GM23338 (cell line): Measurements from ENCODE around the gene FAM120AOS. TPM values are rescaled to one million over a fixed set of nuclear protein-coding genes. Genes with fewer than 3 reads are reported as not detected.

Experiments used
- ATAC-seq: fragments of 200-7000 bp; cut with Tn5 transposase; 3 replicates; pipeline ENCODE4 v1.9.1; 2020
- DNase-seq: peaks from one replicate; pipeline ENCODE4 v3.0.0-alpha.2; 2015; ENCODE audit warnings: low spot score
- H2AFZ ChIP-seq: fragments of 200-600 bp; sonication (generic); 2 replicates; pipeline ENCODE4 v1.8.0; 2016; ENCODE audit warnings: antibody characterized with exemption, mild to moderate bottlenecking, moderate library complexity
- H3F3A ChIP-seq: fragments of 200-600 bp; sonication (generic); replicated peaks from 2 replicates; pipeline ENCODE4 v1.8.0; 2017; ENCODE audit warnings: antibody characterized with exemption, mixed run types, low read depth
- H3K27ac ChIP-seq: fragments of 200-600 bp; sonication (generic); 2 replicates; pipeline ENCODE4 v1.6.1; 2016; ENCODE audit warnings: low read depth
- H3K27me3 ChIP-seq: fragments of 200-600 bp; sonication (generic); 2 replicates; pipeline ENCODE4 v1.8.0; 2016; ENCODE audit warnings: mild to moderate bottlenecking, mixed run types, moderate library complexity; ENCODE audit not compliant: insufficient read depth
- H3K36me3 ChIP-seq: fragments of 200-600 bp; sonication (generic); 2 replicates; pipeline ENCODE4 v1.8.0; 2016; ENCODE audit warnings: mild to moderate bottlenecking; ENCODE audit not compliant: insufficient read depth
- H3K4me1 ChIP-seq: fragments of 200-600 bp; sonication (generic); 2 replicates; pipeline ENCODE4 v1.8.0; 2016; ENCODE audit warnings: mild to moderate bottlenecking, moderate library complexity; ENCODE audit not compliant: insufficient read depth
- H3K4me2 ChIP-seq: fragments of 200-600 bp; sonication (generic); 2 replicates; pipeline ENCODE4 v1.7.1; 2017; ENCODE audit warnings: mixed run types
- H3K4me3 ChIP-seq: fragments of 200-600 bp; sonication (generic); 2 replicates; pipeline ENCODE4 v1.6.1; 2016; ENCODE audit warnings: mixed run types
- H3K79me2 ChIP-seq: fragments of 200-600 bp; sonication (generic); replicated peaks from 2 replicates; pipeline ENCODE4 v1.8.0; 2017; ENCODE audit warnings: mild to moderate bottlenecking; ENCODE audit not compliant: insufficient read depth
- H3K9me2 ChIP-seq: fragments of 200-600 bp; sonication (generic); 2 replicates; pipeline ENCODE4 v1.8.0; 2017; ENCODE audit not compliant: insufficient read depth
- H4K20me1 ChIP-seq: fragments of 200-600 bp; sonication (generic); replicated peaks from 2 replicates; pipeline ENCODE4 v1.8.0; 2017; ENCODE audit warnings: mild to moderate bottlenecking; ENCODE audit not compliant: insufficient read depth
- H3K27ac Mint-ChIP-seq: 2 replicates; pipeline ENCODE4 v1.8.0; 2020; ENCODE audit warnings: inconsistent platforms, mild to moderate bottlenecking, moderate library complexity, mixed read lengths
- H3K27me3 Mint-ChIP-seq: 3 replicates; pipeline ENCODE4 v1.8.0; 2022; ENCODE audit warnings: low read depth, mild to moderate bottlenecking, moderate library complexity, mixed read lengths, inconsistent platforms; ENCODE audit not compliant: insufficient read depth, poor library complexity
- H3K36me3 Mint-ChIP-seq: 3 replicates; pipeline ENCODE4 v1.8.0; 2021; ENCODE audit warnings: low read depth, mild to moderate bottlenecking, inconsistent platforms, moderate library complexity, mixed read lengths
- H3K4me1 Mint-ChIP-seq: 3 replicates; pipeline ENCODE4 v1.8.0; 2020; ENCODE audit warnings: mild to moderate bottlenecking, inconsistent platforms, mixed read lengths
- H3K4me3 Mint-ChIP-seq: 3 replicates; pipeline ENCODE4 v1.8.0; 2021; ENCODE audit warnings: moderate library complexity, mild to moderate bottlenecking, inconsistent platforms, mixed read lengths
- H3K9me3 Mint-ChIP-seq: 3 replicates; pipeline ENCODE4 v1.8.0; 2020; ENCODE audit warnings: moderate library complexity, mild to moderate bottlenecking, inconsistent platforms, mixed read lengths
- CREB1 ChIP-seq: fragments of 250-450 bp; sonication (Bioruptor Pico); IDR thresholded peaks from 2 replicates; pipeline ENCODE4 v1.5.0; 2020; ENCODE audit warnings: low read depth, mild to moderate bottlenecking, moderate library complexity
- CTCF ChIP-seq, 2 experiments: fragments of 200-600 bp in 1 of 2; sonication (generic) in 1 of 2; conservative IDR thresholded peaks; 2 replicates each; pipeline versions ENCODE4 v1.5.1 to v1.6.1; 2016 to 2017; ENCODE audit warnings: antibody characterized with exemption in 2 of 2, low read depth in 2 of 2, mild to moderate bottlenecking in 2 of 2, moderate library complexity in 1 of 2
- EZH2 ChIP-seq: fragments of 200-600 bp; sonication (generic); IDR thresholded peaks from one replicate; pipeline ENCODE4 v1.8.0; 2017; ENCODE audit warnings: antibody characterized with exemption, mild to moderate bottlenecking, low read depth; ENCODE audit not compliant: unreplicated experiment
- EZH2phosphoT487 ChIP-seq: fragments of 200-600 bp; sonication (generic); IDR thresholded peaks from one replicate; pipeline ENCODE4 v1.8.1; 2018; ENCODE audit warnings: antibody characterized with exemption; ENCODE audit not compliant: unreplicated experiment
- JUNB ChIP-seq: IDR thresholded peaks from one replicate; pipeline ENCODE4 v1.6.1; 2016; ENCODE audit warnings: antibody characterized with exemption; ENCODE audit not compliant: unreplicated experiment
- NANOG ChIP-seq: IDR thresholded peaks from 2 replicates; pipeline ENCODE4 v1.6.1; 2016; ENCODE audit warnings: antibody characterized with exemption, borderline replicate concordance
- POLR2AphosphoS5 ChIP-seq: IDR thresholded peaks from 2 replicates; pipeline ENCODE4 v1.6.1; 2016; ENCODE audit warnings: antibody characterized with exemption, low read depth
- STAT1 ChIP-seq: IDR thresholded peaks from one replicate; pipeline ENCODE4 v1.6.1; 2016; ENCODE audit warnings: antibody characterized with exemption; ENCODE audit not compliant: unreplicated experiment
- ZNF114 ChIP-seq: fragments of 250-450 bp; sonication (Bioruptor Pico); IDR thresholded peaks from 2 replicates; pipeline ENCODE4 v1.5.0; 2020; ENCODE audit warnings: mild to moderate bottlenecking, moderate library complexity
- ZNF331 ChIP-seq: fragments of 250-450 bp; sonication (Bioruptor Pico); IDR thresholded peaks from 2 replicates; pipeline ENCODE4 v1.5.0; 2020; ENCODE audit warnings: low read depth, mild to moderate bottlenecking, moderate library complexity
- polyA plus RNA-seq: library from polyadenylated mRNA; unstranded; fragments of >200 nt; fragmentation: Nextera tagmentation; extraction: Ambion mirVana; gene quantifications from 2 replicates; pipeline ENCODE4 v1.2.1, GENCODE V29; 2016
- total RNA-seq: library from RNA; depleted of rRNA; stranded (reverse); fragments of >200 nt; shearing (Covaris generic); gene quantifications from 2 replicates; pipeline ENCODE4 v1.2.3, GENCODE V29; 2014
- TF ChIP-seq, protein P1 (sequence below): IDR thresholded peaks from one replicate; pipeline ENCODE4 v1.6.1; 2018; ENCODE audit warnings: antibody characterized with exemption; ENCODE audit not compliant: unreplicated experiment
- TF ChIP-seq, protein P2 (sequence below): IDR thresholded peaks from 2 replicates; pipeline ENCODE4 v1.6.1; 2016; ENCODE audit warnings: antibody characterized with exemption

FAM120AOS gene
- total and polyA plus RNA-seq, 2 experiments from 2014 or later, result 31.5 to 40.4 TPM

GRCh38 chr9:93471124-93471523 is 17.7 kb upstream of the FAM120AOS start:
- H3K27me3 Mint-ChIP-seq, result no peaks in the 10 kb centered on the region
- Histone ChIP-seq H3K4me1 (peaks cover 34% of the 10 kb centered on the region), H3F3A (no peaks in the 10 kb centered on the region), H2AFZ (no peak overlapping the region), H3K9me2 (0 out of 2 replicates have a peak, but pooled peaks cover 4% of the 10 kb centered on the region), H3K36me3 (peaks cover 8% of the 10 kb centered on the region; the same call in 1 of the 2 replicates), H3K27ac (no peak overlapping the region), H3K4me3 (no peak overlapping the region), H4K20me1 (peaks cover 40% of the 10 kb centered on the region), H3K79me2 (peaks cover 99% of the 10 kb centered on the region), H3K27me3 (no peaks in the 10 kb centered on the region), H3K4me2 (no peak overlapping the region)
- TF ChIP-seq, protein P1, sequence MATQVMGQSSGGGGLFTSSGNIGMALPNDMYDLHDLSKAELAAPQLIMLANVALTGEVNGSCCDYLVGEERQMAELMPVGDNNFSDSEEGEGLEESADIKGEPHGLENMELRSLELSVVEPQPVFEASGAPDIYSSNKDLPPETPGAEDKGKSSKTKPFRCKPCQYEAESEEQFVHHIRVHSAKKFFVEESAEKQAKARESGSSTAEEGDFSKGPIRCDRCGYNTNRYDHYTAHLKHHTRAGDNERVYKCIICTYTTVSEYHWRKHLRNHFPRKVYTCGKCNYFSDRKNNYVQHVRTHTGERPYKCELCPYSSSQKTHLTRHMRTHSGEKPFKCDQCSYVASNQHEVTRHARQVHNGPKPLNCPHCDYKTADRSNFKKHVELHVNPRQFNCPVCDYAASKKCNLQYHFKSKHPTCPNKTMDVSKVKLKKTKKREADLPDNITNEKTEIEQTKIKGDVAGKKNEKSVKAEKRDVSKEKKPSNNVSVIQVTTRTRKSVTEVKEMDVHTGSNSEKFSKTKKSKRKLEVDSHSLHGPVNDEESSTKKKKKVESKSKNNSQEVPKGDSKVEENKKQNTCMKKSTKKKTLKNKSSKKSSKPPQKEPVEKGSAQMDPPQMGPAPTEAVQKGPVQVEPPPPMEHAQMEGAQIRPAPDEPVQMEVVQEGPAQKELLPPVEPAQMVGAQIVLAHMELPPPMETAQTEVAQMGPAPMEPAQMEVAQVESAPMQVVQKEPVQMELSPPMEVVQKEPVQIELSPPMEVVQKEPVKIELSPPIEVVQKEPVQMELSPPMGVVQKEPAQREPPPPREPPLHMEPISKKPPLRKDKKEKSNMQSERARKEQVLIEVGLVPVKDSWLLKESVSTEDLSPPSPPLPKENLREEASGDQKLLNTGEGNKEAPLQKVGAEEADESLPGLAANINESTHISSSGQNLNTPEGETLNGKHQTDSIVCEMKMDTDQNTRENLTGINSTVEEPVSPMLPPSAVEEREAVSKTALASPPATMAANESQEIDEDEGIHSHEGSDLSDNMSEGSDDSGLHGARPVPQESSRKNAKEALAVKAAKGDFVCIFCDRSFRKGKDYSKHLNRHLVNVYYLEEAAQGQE, result no peak
- no peak for TF ChIP-seq NANOG
- no peak for TF ChIP-seq STAT1
- no peak for TF ChIP-seq EZH2
- TF ChIP-seq ZNF114 (CRISPR knock-in tag), result no peak
- TF ChIP-seq ZNF331, result no peak
- TF ChIP-seq CREB1 (CRISPR knock-in tag), result no peak
- peaks cover 28% of the 10 kb centered on the region; the same call in 2 of the 3 replicates for H3K36me3 Mint-ChIP-seq
- H3K9me3 Mint-ChIP-seq, result no peaks in the 10 kb centered on the region
- H3K27ac Mint-ChIP-seq, result no peak overlapping the region
- ATAC-seq (no peak), DNase-seq (no peak)
- peaks cover 40% of the 10 kb centered on the region for H3K4me1 Mint-ChIP-seq
- no peak overlapping the region for H3K4me3 Mint-ChIP-seq

- no peak overlapping the region; the same call in 1 of the 2 replicates for H3K27ac Mint-ChIP-seq
- DNase-seq (no peak), ATAC-seq (no peak)
- Histone ChIP-seq H3K79me2 (peaks cover 100% of the 10 kb centered on the region), H3K4me3 (no peak overlapping the region), H3K4me1 (peaks cover 41% of the 10 kb centered on the region), H3K4me2 (no peak overlapping the region), H2AFZ (no peak overlapping the region), H3K9me2 (0 out of 2 replicates have a peak, but pooled peaks cover 4% of the 10 kb centered on the region), H3K27ac (no peak overlapping the region), H3K27me3 (no peaks in the 10 kb centered on the region), H3K36me3 (peaks cover 8% of the 10 kb centered on the region; the same call in 1 of the 2 replicates), H4K20me1 (peaks cover 40% of the 10 kb centered on the region), H3F3A (no peaks in the 10 kb centered on the region)
- H3K9me3 Mint-ChIP-seq, result no peaks in the 10 kb centered on the region
- H3K36me3 Mint-ChIP-seq, result peaks cover 28% of the 10 kb centered on the region; the same call in 2 of the 3 replicates
- peaks cover 44% of the 10 kb centered on the region for H3K4me1 Mint-ChIP-seq
- no peak overlapping the region for H3K4me3 Mint-ChIP-seq
- H3K27me3 Mint-ChIP-seq, result peaks cover 2% of the 10 kb centered on the region
- TF ChIP-seq, protein P2, sequence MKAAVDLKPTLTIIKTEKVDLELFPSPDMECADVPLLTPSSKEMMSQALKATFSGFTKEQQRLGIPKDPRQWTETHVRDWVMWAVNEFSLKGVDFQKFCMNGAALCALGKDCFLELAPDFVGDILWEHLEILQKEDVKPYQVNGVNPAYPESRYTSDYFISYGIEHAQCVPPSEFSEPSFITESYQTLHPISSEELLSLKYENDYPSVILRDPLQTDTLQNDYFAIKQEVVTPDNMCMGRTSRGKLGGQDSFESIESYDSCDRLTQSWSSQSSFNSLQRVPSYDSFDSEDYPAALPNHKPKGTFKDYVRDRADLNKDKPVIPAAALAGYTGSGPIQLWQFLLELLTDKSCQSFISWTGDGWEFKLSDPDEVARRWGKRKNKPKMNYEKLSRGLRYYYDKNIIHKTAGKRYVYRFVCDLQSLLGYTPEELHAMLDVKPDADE, result no peak
- TF ChIP-seq JUNB (no peak), ZNF114 (CRISPR knock-in tag) (no peak), EZH2 (no peak), CTCF (conservative IDR thresholded peaks at IDR 0.05; ENCODE audit: low read depth in 2 of 2) (no peak), POLR2AphosphoS5 (no peak), EZH2phosphoT487 (no peak)
- TF ChIP-seq, protein P1, result no peak
Measured at GRCh38 chr9:93470391-93470790, 17.0 kb upstream of the FAM120AOS start.
